GM19463 (cell line): ENCODE measurements around the gene VAV1.
"Not testable (repeated sequence)": the region's sequence is repeated elsewhere in the genome, so short reads cannot be mapped to it uniquely, and the experiment has no call there.

Experiments used
- ATAC-seq: cut with Tn5 transposase; IDR thresholded peaks from one replicate; pipeline ENCODE4 v1.9.1; 2021; ENCODE audit warnings: mild to moderate bottlenecking, moderate library complexity; ENCODE audit not compliant: unreplicated experiment

Gene VAV1

DNA sequence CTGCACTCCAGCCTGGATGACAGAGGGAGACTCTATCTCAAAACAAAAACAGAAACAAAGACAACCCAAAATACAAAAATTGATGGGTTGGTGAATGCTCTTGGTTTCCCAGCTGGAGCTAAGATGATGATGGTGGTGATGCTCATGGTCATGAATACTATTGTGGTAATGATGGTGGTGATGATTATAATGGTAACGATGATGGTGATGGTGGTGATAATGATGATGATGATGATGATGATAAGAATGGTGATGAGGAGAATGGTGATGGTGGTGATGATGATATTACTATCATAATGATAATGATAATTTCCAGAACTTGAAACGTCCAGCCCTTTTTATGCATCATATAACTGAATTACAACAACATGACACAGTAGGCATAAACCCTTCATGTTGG, 40.1 kb downstream of the VAV1 start:
- ATAC-seq, result no peak

DNA sequence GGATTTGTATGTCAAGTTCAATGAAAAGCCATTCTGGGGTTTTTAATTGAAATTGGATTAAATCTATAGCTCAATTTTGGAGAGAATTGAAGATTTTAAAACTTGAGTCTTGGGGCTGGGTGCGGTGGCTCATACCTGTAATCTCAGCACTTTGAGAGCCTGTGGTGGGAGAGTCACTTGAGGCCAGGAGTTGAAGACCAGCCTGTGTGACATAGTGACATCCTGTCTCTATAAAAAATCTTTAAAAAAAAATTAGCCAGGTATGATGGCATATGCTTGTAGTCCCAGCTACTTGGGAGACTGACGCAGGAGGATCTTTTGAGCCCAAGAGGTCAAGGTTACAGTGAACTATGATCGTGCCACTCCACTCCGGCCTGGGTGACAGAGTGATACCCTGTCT, 41.2 kb downstream of the VAV1 start:
- no peak for ATAC-seq

DNA sequence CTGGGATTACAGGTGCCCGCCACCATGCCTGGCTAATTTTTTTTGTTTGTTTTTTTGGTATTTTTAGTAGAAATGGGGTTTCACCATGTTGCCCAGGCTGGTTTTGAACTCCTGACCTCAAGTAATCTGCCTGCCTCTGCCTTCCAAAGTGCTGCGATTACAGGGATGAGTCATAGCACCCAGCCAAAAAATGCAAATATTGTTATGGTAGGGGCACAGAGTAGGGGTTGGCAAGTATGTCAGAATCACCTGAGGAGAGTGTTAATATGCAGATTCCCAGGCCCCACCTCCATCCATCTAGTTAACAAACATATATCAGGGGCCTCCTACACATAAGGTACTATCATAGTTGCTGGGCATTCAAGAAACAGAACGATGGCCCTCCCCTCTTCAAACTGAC, 44.7 kb downstream of the VAV1 start:
- ATAC-seq, result no peak

DNA sequence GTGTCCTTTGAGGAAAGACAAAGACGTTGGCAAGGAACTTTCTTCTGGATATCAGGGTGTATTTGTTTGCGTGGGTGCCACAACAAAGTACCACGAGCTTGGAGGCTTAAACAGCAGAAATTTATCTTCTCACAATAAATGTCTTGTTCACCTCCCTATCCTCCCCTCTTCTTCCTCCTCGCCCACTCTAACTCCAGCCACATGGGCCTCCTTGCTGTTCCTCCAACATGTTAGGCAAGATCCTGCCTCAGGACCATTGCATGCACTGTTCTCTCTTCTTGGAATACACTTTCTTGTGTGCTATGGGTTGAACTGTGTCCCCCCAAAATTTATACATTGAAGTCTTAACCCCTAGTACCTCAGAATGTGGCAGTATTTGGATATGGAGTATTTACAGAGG, 45.7 kb downstream of the VAV1 start:
- no peak for ATAC-seq

DNA sequence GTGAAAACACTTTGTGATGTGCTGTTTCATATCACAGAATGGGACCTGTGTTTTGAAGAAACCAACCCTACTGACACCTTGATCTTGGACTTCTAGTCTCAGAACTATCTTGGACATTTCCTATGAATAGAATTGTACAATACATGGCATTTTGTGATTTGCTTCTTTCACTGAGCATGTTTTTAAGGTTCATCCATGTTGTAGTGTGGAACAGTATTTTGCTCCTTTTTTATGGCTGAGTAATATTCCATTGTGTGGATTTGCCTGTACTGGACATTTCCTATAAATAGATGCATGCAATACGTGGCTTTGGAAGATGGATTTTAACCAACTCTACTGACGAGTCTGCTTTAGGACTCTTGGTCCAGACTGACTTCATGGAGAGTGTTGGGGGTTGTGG, 46.8 kb downstream of the VAV1 start:
- ATAC-seq, result no peak

DNA sequence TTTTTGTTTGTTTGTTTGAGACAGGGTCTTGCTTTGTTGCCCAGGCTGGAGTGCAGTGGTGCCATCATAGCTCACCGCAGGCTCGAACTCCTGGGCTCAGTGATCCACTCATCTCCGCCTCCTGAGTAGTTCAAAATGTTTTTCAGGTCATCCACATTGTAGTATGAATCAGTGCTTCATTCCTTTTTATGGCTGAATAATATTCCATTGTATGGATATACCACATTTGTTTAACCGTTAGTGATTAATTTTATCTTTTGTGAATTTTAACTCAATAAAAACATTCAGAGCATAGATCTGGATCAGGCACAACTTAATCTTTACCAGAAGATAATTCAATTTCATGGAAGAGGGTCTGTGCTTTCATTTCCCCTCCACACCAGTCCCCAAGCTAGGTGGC, 47.7 kb downstream of the VAV1 start:
- no peak for ATAC-seq

DNA sequence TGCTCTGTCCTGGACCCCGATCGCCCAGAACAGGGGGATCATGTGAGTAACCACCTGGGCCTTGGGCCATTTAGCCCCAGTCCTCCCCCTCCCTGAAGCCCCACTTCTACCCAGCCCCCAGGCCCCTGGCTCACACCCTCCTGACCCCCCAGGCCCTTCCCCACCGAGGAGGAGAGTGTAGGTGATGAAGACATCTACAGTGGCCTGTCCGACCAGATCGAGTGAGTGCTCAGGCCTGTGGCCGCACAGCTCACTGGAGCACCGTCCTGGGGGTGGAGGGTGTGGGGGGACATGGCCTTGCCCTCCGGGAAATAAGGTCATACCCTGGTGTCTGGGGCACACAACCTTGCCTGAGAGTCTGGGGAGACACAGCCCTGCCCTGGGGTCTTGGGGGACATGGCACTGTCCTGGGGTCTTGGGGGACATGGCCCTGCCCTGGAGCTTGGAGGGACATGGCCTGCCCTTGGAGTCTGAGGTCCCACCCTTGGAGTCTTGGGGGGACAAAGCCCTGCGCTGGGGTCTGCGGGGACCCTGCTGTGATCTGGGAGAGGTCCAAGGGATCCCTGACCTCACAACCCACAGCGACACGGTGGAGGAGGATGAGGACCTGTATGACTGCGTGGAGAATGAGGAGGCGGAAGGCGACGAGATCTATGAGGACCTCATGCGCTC, 49.3 kb downstream of the VAV1 start:
- ATAC-seq, result no peak

DNA sequence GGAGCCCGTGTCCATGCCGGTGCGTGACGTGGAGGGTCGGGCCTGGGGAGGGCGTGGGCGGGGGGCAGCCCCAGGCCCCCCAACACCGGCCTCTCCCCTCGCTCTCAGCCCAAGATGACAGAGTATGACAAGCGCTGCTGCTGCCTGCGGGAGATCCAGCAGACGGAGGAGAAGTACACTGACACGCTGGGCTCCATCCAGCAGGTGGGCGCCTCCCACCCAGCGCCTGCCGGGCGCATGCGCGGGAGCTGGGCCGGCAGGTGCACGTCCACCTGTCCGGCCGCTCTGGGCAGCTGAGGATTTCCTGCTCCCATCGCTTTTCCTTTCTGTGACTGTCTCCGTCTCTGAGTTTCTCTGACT, 49.8 kb downstream of the VAV1 start:
- ATAC-seq, result no peak

DNA sequence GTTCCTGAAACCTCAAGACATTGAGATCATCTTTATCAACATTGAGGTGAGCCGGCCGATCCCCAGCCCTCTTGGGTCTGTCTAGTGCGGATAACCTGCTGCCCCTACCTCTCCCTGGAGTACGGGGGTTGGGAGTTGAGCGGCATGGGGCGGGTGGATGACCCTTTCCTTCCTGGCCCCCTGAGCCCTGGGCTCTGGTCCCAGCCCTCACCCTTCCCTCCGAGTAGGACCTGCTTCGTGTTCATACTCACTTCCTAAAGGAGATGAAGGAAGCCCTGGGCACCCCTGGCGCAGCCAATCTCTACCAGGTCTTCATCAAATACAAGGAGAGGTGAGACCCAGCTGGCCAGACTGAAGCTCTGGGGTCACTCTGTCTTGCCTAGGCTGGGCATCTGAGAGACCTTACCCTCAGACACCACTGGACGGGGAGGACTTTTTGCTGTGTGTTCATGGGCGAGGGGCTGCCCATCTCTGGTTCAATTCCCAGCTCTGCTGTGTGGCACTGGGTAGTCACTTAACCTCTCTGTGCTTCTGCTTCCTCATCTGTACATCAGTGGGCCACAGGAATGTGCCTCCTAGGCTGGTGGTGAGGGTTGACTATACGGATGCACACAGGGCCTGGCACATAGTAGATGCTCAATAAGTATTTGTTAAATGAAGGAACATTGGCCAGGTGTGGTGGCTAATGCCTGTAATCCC, 52.7 kb downstream of the VAV1 start:
- no peak for ATAC-seq

DNA sequence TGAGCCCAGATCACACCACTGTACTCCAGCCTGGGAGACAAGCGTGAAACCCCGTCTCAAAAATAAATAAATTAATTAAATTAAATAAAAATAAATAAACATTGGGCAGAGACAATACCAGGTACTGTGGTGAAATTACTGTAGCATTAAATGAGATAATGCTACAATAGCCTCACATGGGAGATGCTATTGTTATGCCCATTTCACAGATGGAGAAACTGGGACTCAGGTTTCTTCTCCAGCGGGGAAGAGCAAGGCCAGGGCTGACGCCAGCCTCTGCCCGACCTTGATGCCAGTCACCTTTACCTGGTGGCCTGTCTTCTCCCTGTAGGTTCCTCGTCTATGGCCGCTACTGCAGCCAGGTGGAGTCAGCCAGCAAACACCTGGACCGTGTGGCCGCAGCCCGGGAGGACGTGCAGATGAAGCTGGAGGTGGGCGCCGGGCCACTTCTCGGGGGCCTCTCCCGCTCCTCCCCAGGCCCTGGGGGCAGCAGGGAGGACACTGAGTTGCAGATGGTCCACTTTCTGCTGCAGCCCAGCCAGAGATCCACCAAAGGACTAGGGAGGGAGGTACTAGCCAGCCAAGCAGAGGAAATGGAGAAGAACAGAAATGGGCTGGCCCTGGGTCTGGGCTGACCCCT, 53.9 kb downstream of the VAV1 start:
- ATAC-seq, result no peak

DNA sequence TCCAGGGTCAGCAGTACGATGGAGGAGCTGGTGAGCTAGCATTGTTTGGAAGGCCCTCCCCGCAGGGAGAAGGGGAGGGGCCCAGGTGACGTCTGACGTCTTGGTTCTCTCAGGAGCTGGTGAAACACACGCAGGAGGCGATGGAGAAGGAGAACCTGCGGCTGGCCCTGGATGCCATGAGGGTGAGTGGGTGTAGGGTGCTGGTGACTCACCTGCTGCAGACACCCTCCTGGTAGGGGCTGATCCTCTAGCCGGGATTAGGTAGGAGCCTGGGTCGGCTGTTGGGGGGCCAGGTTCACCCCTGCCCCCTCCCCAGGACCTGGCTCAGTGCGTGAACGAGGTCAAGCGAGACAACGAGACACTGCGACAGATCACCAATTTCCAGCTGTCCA, 55.8 kb downstream of the VAV1 start:
- no peak for ATAC-seq

DNA sequence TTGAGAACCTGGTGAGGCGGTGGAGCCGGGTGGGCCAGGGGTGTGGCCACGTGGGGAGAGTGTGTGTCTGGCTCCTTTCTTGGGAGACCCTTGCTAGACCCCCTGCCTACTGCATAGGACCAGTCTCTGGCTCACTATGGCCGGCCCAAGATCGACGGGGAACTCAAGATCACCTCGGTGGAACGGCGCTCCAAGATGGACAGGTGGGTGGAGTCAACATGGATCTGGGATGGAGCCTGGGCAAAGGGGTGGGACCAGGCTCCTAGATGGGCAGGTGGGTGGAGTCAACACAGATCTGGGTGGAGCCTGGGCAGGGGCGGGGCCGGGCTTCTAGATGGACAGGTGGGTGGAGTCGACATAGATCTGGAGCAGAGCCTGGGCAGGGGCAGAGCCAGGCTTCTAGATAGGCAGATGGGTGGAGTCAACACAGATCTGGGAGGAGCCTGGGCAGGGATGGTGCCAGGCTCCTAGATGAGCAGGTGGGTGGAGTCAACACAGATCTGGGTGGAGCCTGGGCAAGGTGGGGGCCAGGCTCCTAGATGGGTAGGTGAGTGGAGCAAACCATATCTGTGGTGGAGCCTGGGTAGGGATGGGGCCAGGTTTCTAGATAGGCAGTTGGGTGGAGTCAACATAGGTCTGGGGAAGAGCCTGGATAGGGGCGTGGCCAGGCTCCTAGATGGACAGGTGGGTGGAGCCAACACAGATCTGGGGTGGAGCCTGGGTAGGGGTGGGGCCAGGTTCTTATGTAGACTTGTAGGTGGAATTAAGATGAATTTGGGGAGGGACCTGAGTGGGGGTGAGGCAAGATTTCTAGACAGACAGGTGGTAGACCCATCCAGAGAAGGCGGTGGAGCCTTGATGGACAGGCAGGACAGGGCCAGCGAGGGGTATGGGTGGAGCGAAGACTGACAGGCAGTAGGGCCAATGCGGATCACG, 56.5 kb downstream of the VAV1 start:
- no peak for ATAC-seq

DNA sequence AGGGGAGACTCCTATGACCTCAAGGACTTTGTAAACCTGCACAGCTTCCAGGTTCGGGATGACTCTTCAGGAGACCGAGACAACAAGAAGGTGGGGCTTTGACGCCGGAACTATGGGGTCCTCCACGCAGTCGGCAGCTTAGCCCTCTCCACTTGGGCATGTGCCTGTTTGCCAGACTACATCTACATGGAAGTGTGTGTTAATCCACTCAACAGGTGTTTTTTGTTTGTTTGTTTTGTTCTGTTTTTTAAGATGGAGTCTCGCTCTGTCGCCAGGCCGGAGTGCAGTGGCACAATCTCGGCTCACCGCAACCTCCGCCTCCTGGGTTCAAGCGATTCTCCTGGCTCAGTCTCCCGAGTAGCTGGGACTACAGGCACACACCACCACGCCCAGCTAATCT, 57.3 kb downstream of the VAV1 start:
- ATAC-seq, result not testable (repeated sequence)

DNA sequence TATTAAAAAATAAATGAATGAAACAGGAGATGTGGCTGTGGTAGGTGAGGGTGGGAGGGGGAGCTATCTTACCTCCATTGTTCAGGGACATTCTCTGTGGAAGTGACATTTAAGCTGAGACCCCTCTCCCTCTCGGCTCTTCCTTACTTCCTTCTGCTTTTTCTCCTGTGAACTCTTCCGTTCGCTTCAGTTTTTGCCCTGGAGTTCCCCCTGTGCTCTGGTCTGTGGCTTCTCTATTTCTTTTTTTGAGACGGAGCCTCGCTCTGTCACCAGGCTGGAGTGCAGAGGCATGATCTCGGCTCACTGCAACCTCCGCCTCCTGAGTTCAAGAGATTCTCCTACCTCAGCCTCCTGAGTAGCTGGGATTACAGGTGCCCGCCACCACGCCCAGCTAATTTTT, 58.6 kb downstream of the VAV1 start:
- ATAC-seq, result not testable (repeated sequence)

DNA sequence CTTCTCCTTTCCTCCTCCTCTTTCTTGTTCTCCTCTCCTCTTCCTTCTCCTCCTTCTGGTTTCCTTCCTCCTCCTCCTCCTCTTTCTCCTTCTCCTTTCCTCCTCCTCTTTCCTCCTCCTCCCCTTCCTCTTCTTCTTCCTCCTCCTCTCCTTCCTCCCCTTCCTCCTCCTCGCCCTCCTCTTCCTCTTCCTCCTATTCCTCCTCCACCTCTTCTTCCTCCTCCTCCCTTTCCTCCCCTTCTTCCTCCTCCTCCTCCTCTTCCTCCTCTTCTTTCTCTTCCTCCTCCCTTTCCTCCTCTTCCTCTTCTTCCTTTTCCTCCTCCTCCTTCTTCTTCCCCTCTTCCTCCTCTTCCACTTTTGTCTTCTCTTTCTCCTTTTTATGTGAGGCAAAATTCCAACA, 59.9 kb downstream of the VAV1 start:
- ATAC-seq, result no peak

DNA sequence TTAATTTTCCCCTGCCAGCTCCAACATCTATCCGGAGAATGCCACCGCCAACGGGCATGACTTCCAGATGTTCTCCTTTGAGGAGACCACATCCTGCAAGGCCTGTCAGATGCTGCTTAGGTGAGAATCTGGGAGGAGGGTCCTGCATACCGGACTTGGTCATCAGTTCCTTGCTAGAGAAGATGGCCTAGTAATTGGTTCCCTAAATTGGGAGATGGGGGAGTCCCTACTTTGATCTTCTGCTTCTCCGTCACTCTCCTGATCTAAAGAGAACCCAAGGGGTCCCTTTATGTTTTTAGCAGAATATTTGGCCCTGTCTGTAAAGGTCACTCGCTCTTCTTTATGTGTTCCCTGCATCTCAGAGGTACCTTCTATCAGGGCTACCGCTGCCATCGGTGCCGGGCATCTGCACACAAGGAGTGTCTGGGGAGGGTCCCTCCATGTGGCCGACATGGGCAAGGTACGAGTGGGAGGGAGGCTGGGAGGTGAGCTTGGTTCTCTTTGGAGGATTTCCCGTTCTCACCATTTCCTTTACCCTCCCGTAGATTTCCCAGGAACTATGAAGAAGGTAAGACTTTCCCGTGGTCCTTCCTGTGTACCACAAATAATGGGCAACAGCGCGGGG, 60.8 kb downstream of the VAV1 start:
- no peak for ATAC-seq

DNA sequence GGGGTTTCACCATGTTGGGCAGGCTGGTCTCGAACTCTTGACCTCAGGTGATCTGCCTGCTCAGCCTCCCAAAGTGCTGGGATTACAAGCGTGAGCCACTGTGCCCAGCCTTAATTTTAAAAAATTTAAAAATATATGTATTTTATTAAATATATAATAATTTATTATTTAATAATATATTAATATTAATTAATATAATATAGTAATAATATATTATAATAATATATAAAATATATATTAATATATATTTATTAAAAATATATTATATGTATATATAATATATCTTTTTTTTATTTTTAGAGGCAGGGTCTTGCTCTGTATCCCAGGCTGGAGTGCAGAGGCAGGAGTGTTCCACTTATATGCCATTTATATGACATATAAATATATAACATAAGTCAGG, 61.9 kb downstream of the VAV1 start:
- ATAC-seq, result no peak

DNA sequence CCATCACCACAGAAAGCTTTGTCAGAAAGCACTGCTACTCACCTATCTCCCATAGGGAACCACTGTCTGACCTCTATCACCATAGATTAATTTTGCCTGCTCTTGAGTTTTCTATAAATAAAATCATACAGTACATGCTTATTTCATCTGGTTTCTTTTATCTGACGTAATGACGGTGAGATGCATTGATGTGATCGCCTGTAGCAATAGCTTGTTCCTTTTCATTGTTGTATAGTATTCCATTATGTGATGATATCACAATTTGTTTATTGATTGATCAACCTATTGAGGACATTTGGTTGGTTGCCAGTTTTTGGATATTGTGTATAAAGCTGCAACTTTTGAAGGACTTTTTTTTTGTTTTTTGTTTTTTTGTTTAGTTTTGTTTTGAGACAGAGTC, 63.0 kb downstream of the VAV1 start:
- no peak for ATAC-seq

DNA sequence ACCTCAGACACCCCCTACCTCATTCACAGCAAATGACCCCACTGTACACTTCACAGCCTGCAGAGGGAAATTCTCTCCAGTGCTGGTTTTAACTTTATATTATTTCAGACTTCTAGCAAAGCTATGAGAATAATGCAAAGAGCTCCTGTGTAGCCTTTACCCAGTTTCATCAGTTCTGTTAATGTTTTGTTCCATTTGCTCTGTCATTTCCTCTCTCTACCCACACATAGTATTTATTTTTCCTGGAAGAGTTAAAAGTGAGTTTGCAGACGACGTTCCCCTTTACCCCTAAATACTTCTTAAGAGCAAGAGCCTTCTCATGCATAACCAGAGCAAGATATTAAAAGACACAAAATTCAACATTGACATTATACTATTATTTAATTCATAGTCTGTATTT, 65.0 kb downstream of the VAV1 start:
- ATAC-seq, result no peak

DNA sequence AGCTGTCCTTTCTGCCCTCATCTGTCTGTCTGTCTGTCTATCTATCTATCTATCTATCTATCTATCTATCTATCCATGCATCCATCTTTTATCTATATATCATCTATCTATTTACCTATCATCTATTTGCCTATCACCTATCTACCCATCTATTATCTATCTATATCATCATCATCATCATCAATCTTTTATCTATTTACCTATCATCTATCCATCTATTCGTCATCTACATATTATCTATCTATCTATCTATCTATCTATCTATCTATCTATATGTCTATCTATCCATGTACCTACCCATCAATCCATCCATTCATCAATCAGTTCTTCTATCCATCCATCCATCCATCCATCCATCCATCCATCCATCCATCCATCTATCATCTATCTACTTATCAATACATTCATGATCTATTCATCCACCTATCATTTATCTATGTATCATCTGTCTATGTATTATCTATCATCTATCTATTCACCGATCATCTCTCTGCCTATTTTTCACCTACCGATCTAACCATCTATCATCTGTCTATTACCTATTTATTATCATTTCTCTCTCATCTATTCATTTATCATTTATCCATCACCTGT, 65.7 kb downstream of the VAV1 start:
- ATAC-seq, result no peak
